SK-N-SH (cell line): Measurements from ENCODE around the gene TADA3. TPM values are rescaled to one million over a fixed set of nuclear protein-coding genes. Genes with fewer than 3 reads are reported as not detected.

ENCODE experiments used
- CTCF ChIA-PET: fragments of 300-600, 350-600 bp; formaldehyde crosslinking; extraction: SDS; loops from one replicate; lab custom pipeline; 2021; lab: Yijun Ruan, JAX
- POLR2A ChIA-PET: fragments of 350-600 bp; sonication (Branson Sonifier 250); formaldehyde crosslinking; extraction: SDS; loops from one replicate; lab custom pipeline; 2020; ENCODE audit warnings: antibody characterized with exemption, inconsistent platforms; lab: Yijun Ruan, JAX
- DNase-seq: peaks from one replicate; pipeline ENCODE4 v3.0.0; 2012
- H2AFZ ChIP-seq: fragments of 200-600 bp; sonication (generic); 2 replicates; pipeline ENCODE4 v1.8.1; 2016; ENCODE audit warnings: antibody characterized with exemption, mild to moderate bottlenecking, low read depth
- H3F3A ChIP-seq: fragments of 200-600 bp; sonication (generic); replicated peaks from 2 replicates; pipeline ENCODE3; 2016; ENCODE audit warnings: antibody characterized with exemption, mild to moderate bottlenecking; ENCODE audit not compliant: insufficient read depth
- H3K27ac ChIP-seq, 2 experiments: fragments of 200-500 bp in 1 of 2; fragments of 200-600 bp in 1 of 2; sonication (Bioruptor generic) in 1 of 2; sonication (generic), shearing (Covaris generic) in 1 of 2; 2 replicates each; pipeline versions ENCODE4 v1.5.1 to v1.6.1; 2014 to 2016; ENCODE audit warnings: low read depth in 2 of 2, inconsistent platforms in 1 of 2, low read length in 1 of 2, mild to moderate bottlenecking in 1 of 2, mixed read lengths in 1 of 2
- H3K27me3 ChIP-seq: fragments of 200-600 bp; sonication (generic), shearing (Covaris generic); 2 replicates; pipeline ENCODE4 v1.6.1; 2016; ENCODE audit warnings: mixed run types; ENCODE audit not compliant: insufficient read depth
- H3K36me3 ChIP-seq, 2 experiments: fragments of 200-500 bp in 1 of 2; fragments of 200-600 bp in 1 of 2; sonication (Bioruptor generic) in 1 of 2; sonication (generic) in 1 of 2; replicated peaks in 1 of 2; 2 replicates each; pipeline versions ENCODE3 to v1.5.1; 2014 to 2016; ENCODE audit warnings: low read length in 1 of 2, mild to moderate bottlenecking in 1 of 2; ENCODE audit not compliant: insufficient read depth in 2 of 2, control insufficient read depth in 1 of 2
- H3K4me1 ChIP-seq, 2 experiments: fragments of 200-500 bp in 1 of 2; fragments of 200-600 bp in 1 of 2; sonication (Bioruptor generic) in 1 of 2; sonication (generic), shearing (Covaris generic) in 1 of 2; 2 replicates each; pipeline versions ENCODE4 v1.5.1 to v1.6.1; 2014 to 2016; ENCODE audit warnings: low read depth in 1 of 2, low read length in 1 of 2, mixed run types in 1 of 2; ENCODE audit not compliant: insufficient read depth in 2 of 2, control insufficient read depth in 1 of 2
- H3K4me2 ChIP-seq: fragments of 200-600 bp; sonication (generic), shearing (Covaris generic); 2 replicates; pipeline ENCODE4 v1.6.1; 2017; ENCODE audit warnings: mixed run types
- H3K4me3 ChIP-seq, 2 experiments: fragments of 200-500 bp in 1 of 2; fragments of 200-600 bp in 1 of 2; sonication (Bioruptor generic) in 1 of 2; sonication (generic), shearing (Covaris generic) in 1 of 2; 2 replicates each; pipeline versions ENCODE4 v1.5.1 to v1.8.1; 2014 to 2016; ENCODE audit warnings: low read depth in 2 of 2, inconsistent platforms in 1 of 2, low read length in 1 of 2, mild to moderate bottlenecking in 1 of 2, mixed read lengths in 1 of 2, moderate library complexity in 1 of 2
- H3K79me2 ChIP-seq: fragments of 200-600 bp; sonication (generic); 2 replicates; pipeline ENCODE4 v1.8.1; 2017; ENCODE audit warnings: mild to moderate bottlenecking; ENCODE audit not compliant: insufficient read depth
- H3K9ac ChIP-seq: fragments of 200-600 bp; sonication (generic); 2 replicates; pipeline ENCODE4 v1.6.1; 2017; ENCODE audit warnings: mixed run types
- H3K9me2 ChIP-seq: fragments of 200-600 bp; sonication (generic); 2 replicates; pipeline ENCODE4 v1.6.1; 2017; ENCODE audit warnings: mixed run types
- H3K9me3 ChIP-seq: fragments of 200-600 bp; sonication (generic); 2 replicates; pipeline ENCODE4 v1.6.1; 2017; ENCODE audit warnings: mixed run types, mild to moderate bottlenecking, moderate library complexity
- H4K20me1 ChIP-seq: fragments of 200-600 bp; sonication (generic); 2 replicates; pipeline ENCODE4 v1.6.1; 2017; ENCODE audit warnings: mild to moderate bottlenecking, mixed run types; ENCODE audit not compliant: insufficient read depth
- CHD2 ChIP-seq: fragments of 150-350 bp; IDR thresholded peaks from 2 replicates; pipeline ENCODE4 v1.6.1; 2018; ENCODE audit warnings: low read length; ENCODE audit not compliant: partially characterized antibody
- CTCF ChIP-seq: fragments of 200-600 bp; sonication (generic); IDR thresholded peaks from 2 replicates; pipeline ENCODE4 v1.6.1; 2017; ENCODE audit warnings: antibody characterized with exemption, mild to moderate bottlenecking, moderate library complexity
- ELF1 ChIP-seq: IDR thresholded peaks from 2 replicates; pipeline ENCODE4 v1.4.0; 2012
- EP300 ChIP-seq, 2 experiments: IDR thresholded peaks; 2 replicates each; pipeline versions ENCODE4 v1.4.0 to v1.6.1; 2012; ENCODE audit warnings: borderline replicate concordance in 1 of 2, low read depth in 1 of 2, low read length in 1 of 2
- FOSL2 ChIP-seq: IDR thresholded peaks from 2 replicates; pipeline ENCODE4 v1.4.0; 2012; ENCODE audit warnings: low read depth, mild to moderate bottlenecking, moderate library complexity, borderline replicate concordance
- IRF3 ChIP-seq: fragments of 150-350 bp; IDR thresholded peaks from 2 replicates; pipeline ENCODE4 v1.6.1; 2016; ENCODE audit warnings: mild to moderate bottlenecking, low read depth, low read length
- JUND ChIP-seq: IDR thresholded peaks from 2 replicates; pipeline ENCODE4 v1.4.0; 2012
- MAX ChIP-seq: IDR thresholded peaks from 2 replicates; pipeline ENCODE4 v1.4.0; 2012; ENCODE audit warnings: low read depth
- NFIC ChIP-seq: IDR thresholded peaks from 2 replicates; pipeline ENCODE4 v1.4.0; 2012; ENCODE audit warnings: borderline replicate concordance
- NRF1 ChIP-seq: IDR thresholded peaks from 2 replicates; pipeline ENCODE4 v1.6.1; 2012; ENCODE audit warnings: low read depth, mild to moderate bottlenecking, low read length
- POLR2AphosphoS5 ChIP-seq: IDR thresholded peaks from 2 replicates; pipeline ENCODE4 v1.6.1; 2012; ENCODE audit warnings: low read depth, low read length
- RAD21 ChIP-seq: IDR thresholded peaks from 2 replicates; pipeline ENCODE4 v1.6.1; 2012; ENCODE audit warnings: mild to moderate bottlenecking, low read length
- RCOR1 ChIP-seq: fragments of 150-350 bp; IDR thresholded peaks from 2 replicates; pipeline ENCODE4 v1.6.1; 2017; ENCODE audit warnings: antibody characterized with exemption, low read length
- RFX5 ChIP-seq: IDR thresholded peaks from 2 replicates; pipeline ENCODE4 v1.6.1; 2012; ENCODE audit warnings: mild to moderate bottlenecking, improper control_type of control experiment, low read length
- TAF1 ChIP-seq: IDR thresholded peaks from 2 replicates; pipeline ENCODE4 v1.6.1; 2012; ENCODE audit warnings: low read depth, mild to moderate bottlenecking, low read length, moderate library complexity, borderline replicate concordance
- TCF12 ChIP-seq: IDR thresholded peaks from 2 replicates; pipeline ENCODE4 v1.4.0; 2012
- TEAD4 ChIP-seq: IDR thresholded peaks from 2 replicates; pipeline ENCODE4 v1.4.0; 2012; ENCODE audit warnings: mild to moderate bottlenecking, borderline replicate concordance; ENCODE audit not compliant: insufficient read depth
- USF2 ChIP-seq: fragments of 150-350 bp; IDR thresholded peaks from 2 replicates; pipeline ENCODE4 v1.6.1; 2017; ENCODE audit warnings: antibody characterized with exemption, low read length, low read depth, borderline replicate concordance
- YY1 ChIP-seq: IDR thresholded peaks from 2 replicates; pipeline ENCODE4 v1.4.0; 2012; ENCODE audit warnings: low read depth, mild to moderate bottlenecking
- WGBS: methylation state at CpG from one replicate; pipeline ENCODE4 v1.1.6; 2017; ENCODE audit warnings: low lambda C conversion rate; 5-methylcytosine and 5-hydroxymethylcytosine counted together
- polyA plus RNA-seq, 3 experiments: library from polyadenylated mRNA; depleted of rRNA; stranded (reverse); fragments of >200 nt; gene quantifications; 2 replicates each; pipeline ENCODE4 v1.2.3, GENCODE V29; 2012

TADA3 gene
- polyA plus RNA-seq, 1 of the 3 experiments (the other 2 are of a cell fraction), result 102 TPM

- TF ChIP-seq RCOR1 (no peak), EP300 (IDR thresholded peaks at IDR 0.05; ENCODE audit: borderline replicate concordance in 1 of 2, low read depth in 1 of 2, low read length in 1 of 2) (0 out of 4 replicates have a peak, but pooled peaks of 1 of the 2 experiments have one; percentile 15), FOSL2 (no peak), MAX (peak; percentile 46), RAD21 (no peak), TEAD4 (no peak), CTCF (no peak), POLR2AphosphoS5 (peak; percentile 78), NFIC (peak; percentile 3; the same call in 1 of the 2 replicates)
Observed at GRCh38 chr3:9792405-9793160, at the start of gene TADA3, which contains the start of gene ARPC4 (continued).

- H3K36me3 ChIP-seq, result peaks cover 8 to 21% of the 10 kb centered on the region in 2 experiments
- H3K9ac ChIP-seq, result no peak overlapping the region
- no peak for DNase-seq
- H3F3A ChIP-seq, result peaks cover 3% of the 10 kb centered on the region
- TF ChIP-seq IRF3, result no peak
- POLR2A ChIA-PET, result interaction anchor here (0.6 kb wide), 2 partner anchors 54 to 485 kb away, joined by 4 read pairs; no protein-coding TSS in a partner anchor
- H3K27ac ChIP-seq, result no peak overlapping the region
- no peak overlapping the region for H3K4me3 ChIP-seq
- H3K4me1 ChIP-seq, result peaks cover 5% of the 10 kb centered on the region in 2 experiments; a peak in 2 of 4 replicates
- no peak overlapping the region for H2AFZ ChIP-seq
- no peaks in the 10 kb centered on the region for H3K9me2 ChIP-seq
- no peaks in the 10 kb centered on the region for H3K27me3 ChIP-seq
- peaks cover 13% of the 10 kb centered on the region; the same call in 1 of the 2 replicates for H3K79me2 ChIP-seq
- H3K4me2 ChIP-seq, result no peak overlapping the region
- H4K20me1 ChIP-seq, result no peaks in the 10 kb centered on the region
- CTCF ChIA-PET, result interaction anchor here (0.9 kb wide), 1 partner anchor 55 kb away, joined by 3 read pairs; no protein-coding TSS in a partner anchor
- no peaks in the 10 kb centered on the region for H3K9me3 ChIP-seq
- WGBS, result 86% methylated on average over 8 of the region's 8 CpGs
Observed at GRCh38 chr3:9841015-9841414, 48.7 kb upstream of the TADA3 start.

GRCh38 chr3:9838856-9839255 lies 46.6 kb upstream of the TADA3 start:
- Histone ChIP-seq H3K9ac (no peak overlapping the region), H3K4me1 (peaks cover 0 to 3% of the 10 kb centered on the region in 2 experiments; a peak in 1 of 4 replicates), H3K27me3 (no peaks in the 10 kb centered on the region), H3F3A (peaks cover 3% of the 10 kb centered on the region), H3K79me2 (peaks cover 13% of the 10 kb centered on the region; the same call in 1 of the 2 replicates), H2AFZ (no peak overlapping the region), H3K9me2 (no peaks in the 10 kb centered on the region), H4K20me1 (no peaks in the 10 kb centered on the region), H3K36me3 (peaks cover 13 to 25% of the 10 kb centered on the region in 2 experiments), H3K9me3 (no peaks in the 10 kb centered on the region), H3K4me2 (no peak overlapping the region), H3K4me3 (no peak overlapping the region), H3K27ac (no peak overlapping the region)
- DNase-seq, result no peak
- WGBS, result 91% methylated on average over 3 of the region's 4 CpGs
- POLR2A ChIA-PET, result interaction anchor here (0.5 kb wide), 1 partner anchor 63 kb away, joined by 4 read pairs; no protein-coding TSS in a partner anchor
- CTCF ChIA-PET, result no interaction called here
- TF ChIP-seq YY1, result no peak
- no peak for TF ChIP-seq CHD2
- no peak for TF ChIP-seq ELF1
- no peak for TF ChIP-seq TCF12
- no peak for TF ChIP-seq NRF1
- TF ChIP-seq RFX5, result no peak
- no peak for TF ChIP-seq CTCF
- no peak for TF ChIP-seq USF2
- TF ChIP-seq JUND, result no peak
- TF ChIP-seq TAF1, result no peak
